ENCODE data around the gene RBKS. TPM values are rescaled to one million over a fixed set of nuclear protein-coding genes. Genes with fewer than 3 reads are reported as not detected.
A peak's percentile ranks its signal among the peaks of the same experiment; 100 is the strongest.

Gene RBKS
- total and polyA plus RNA-seq, 2 donors: 1.3 to 1.7 TPM

DNA sequence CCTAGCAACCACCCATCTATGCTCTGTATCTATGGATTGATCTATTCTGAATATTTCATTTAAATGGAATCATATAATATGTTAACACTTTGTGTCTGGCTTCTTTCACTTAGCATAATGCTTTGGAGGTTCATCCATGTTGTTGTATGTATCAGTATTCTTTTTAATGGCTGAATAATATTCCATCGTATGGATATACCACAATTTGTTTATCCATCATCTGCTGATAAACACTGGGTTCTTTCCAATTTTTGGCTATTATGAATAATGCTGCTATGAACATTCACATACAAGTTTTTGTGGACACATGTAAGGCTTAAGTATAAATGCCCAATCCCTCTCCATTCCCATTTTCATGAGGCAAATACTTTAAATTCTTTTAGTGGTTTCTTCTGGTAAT is 65.8 kb downstream of the RBKS start:
- H3K4me1 ChIP-seq (ENCODE audit: insufficient read depth): no peaks in the 10 kb centered on the region
- no peaks in the 10 kb centered on the region for H3K36me3 ChIP-seq (ENCODE audit: insufficient read depth)
- no peak overlapping the region for H3K4me3 ChIP-seq (ENCODE audit: low read depth, low read length)
- no peak for DNase-seq (ENCODE audit: extremely low spot score)
- no peak overlapping the region for H3K27ac ChIP-seq (ENCODE audit: low read depth)
- 97% methylated on average over 1 of the region's 1 CpG for WGBS

DNA sequence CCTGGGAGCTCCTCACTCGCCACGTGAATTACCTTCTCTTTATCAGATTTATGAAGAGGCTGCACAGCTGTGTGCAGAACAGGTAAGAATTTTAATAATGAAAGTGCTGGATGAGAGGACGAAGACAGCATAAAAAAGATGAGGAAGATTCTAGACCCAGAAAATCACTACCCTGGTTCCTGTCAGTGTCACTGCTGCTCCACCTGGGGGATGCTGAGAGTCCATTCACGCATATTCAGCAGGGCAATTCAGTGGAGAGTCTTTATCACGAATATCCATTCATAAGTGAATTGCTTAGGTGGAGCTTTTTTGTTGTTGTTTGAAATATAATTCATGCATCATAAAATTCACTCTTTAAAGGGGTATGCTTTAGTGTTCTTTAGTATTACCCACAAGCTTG is 66.6 kb downstream of the RBKS start:
- Histone ChIP-seq H3K36me3 (ENCODE audit: insufficient read depth) (no peaks in the 10 kb centered on the region), H3K4me3 (ENCODE audit: low read depth, low read length) (peak overlapping the region; percentile 21), H3K27ac (ENCODE audit: low read depth) (no peak overlapping the region), H3K4me1 (ENCODE audit: insufficient read depth) (no peaks in the 10 kb centered on the region)
- WGBS: 47% methylated on average over 5 of the region's 5 CpGs
- no peak for DNase-seq (ENCODE audit: extremely low spot score)

GRCh38 chr2:27823135-27823534 is 67.1 kb downstream of the RBKS start:
- DNase-seq (ENCODE audit: extremely low spot score): no peak
- H3K36me3 ChIP-seq (ENCODE audit: insufficient read depth): no peaks in the 10 kb centered on the region
- peak overlapping the region; percentile 21 for H3K4me3 ChIP-seq (ENCODE audit: low read depth, low read length)
- 34% methylated on average over 5 of the region's 5 CpGs for WGBS
- no peaks in the 10 kb centered on the region for H3K4me1 ChIP-seq (ENCODE audit: insufficient read depth)
- no peak overlapping the region for H3K27ac ChIP-seq (ENCODE audit: low read depth)

- no peaks in the 10 kb centered on the region for H3K36me3 ChIP-seq (ENCODE audit: insufficient read depth)
- no peak for DNase-seq (ENCODE audit: extremely low spot score)
- no peak overlapping the region for H3K4me3 ChIP-seq (ENCODE audit: low read depth, low read length)
- WGBS: 100% methylated on average over 1 of the region's 1 CpG
- no peaks in the 10 kb centered on the region for H3K4me1 ChIP-seq (ENCODE audit: insufficient read depth)
- no peak overlapping the region for H3K27ac ChIP-seq (ENCODE audit: low read depth)
Measured at GRCh38 chr2:27822049-27822448, 68.1 kb downstream of the RBKS start.

DNA sequence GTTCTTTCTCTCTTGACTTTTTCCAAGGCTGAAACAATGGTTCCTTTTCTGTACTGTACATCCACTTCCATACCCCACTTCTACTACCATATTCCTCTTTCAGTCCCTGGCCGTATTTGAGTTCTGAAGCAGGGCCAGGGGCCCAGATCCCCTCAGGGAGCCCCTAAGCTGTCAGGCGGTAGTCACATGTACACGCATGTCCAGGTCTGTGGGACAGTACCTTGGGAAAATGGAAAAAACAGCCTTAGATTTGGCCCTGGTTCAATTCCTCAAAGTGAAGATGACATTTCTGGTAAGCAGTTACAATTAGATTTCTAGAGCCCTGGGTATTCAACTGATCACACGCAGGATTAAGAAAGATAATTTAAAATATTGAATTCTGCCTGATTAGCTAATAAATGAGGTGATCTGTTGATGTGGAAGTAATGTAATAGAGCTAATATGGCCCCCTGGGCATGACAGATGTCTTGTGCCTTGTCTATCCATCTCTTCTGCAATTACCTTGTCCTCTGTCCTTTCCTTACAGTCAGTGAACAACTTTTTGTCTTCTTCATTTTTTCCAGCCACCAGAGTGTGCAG is 74.2 kb downstream of the RBKS start:
- H3K27ac ChIP-seq (ENCODE audit: low read depth): no peak overlapping the region
- H3K4me3 ChIP-seq (ENCODE audit: low read depth, low read length): no peak overlapping the region
- H3K36me3 ChIP-seq (ENCODE audit: insufficient read depth): no peaks in the 10 kb centered on the region
- WGBS: 94% methylated on average over 4 of the region's 4 CpGs
- H3K4me1 ChIP-seq (ENCODE audit: insufficient read depth): no peaks in the 10 kb centered on the region
- no peak for DNase-seq (ENCODE audit: extremely low spot score)

DNA sequence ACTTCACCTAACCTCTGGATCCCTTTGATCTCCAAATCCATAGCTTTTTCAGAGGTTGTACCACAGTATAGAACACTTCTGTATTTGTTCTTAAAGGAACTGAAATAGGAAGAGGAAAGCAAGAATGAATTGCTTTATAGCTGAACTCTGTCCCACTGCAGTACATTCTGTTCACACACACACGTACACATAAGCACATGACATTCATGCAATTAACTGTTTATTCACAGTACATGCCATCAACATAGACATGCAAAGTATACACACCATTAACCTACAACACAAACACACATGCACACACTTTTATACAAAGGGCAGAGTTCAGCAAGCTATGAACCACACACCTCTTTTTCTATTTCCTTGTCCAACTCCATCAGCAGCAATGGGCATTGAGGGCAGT is 75.4 kb downstream of the RBKS start:
- no peaks in the 10 kb centered on the region for H3K4me1 ChIP-seq (ENCODE audit: insufficient read depth)
- WGBS: 65% methylated on average over 1 of the region's 1 CpG
- no peak for DNase-seq (ENCODE audit: extremely low spot score)
- H3K36me3 ChIP-seq (ENCODE audit: insufficient read depth): no peaks in the 10 kb centered on the region
- no peak overlapping the region for H3K27ac ChIP-seq (ENCODE audit: low read depth)
- H3K4me3 ChIP-seq (ENCODE audit: low read depth, low read length): no peak overlapping the region

DNA sequence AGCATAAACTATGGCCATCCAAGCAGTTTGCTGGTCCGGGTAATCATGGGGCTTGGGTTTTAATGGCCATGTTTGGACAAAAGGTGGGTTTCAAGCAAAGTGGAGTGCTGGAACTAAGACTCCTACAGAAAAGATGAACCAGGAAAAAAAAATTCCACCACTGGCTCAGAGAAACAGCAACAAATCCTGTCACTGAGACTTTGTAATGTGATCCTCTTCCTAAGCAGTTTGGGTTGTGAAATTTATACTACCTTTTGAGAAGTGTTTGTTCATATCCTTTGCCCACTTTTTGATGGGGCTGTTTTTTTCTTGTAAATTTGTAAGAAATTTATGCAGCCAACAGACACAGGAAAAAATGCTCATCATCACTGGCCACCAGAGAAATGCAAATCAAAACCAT is 78.4 kb downstream of the RBKS start:
- WGBS: 97% methylated on average over 1 of the region's 1 CpG
- H3K27ac ChIP-seq (ENCODE audit: low read depth): no peak overlapping the region

GRCh38 chr2:27810455-27810854 is 79.7 kb downstream of the RBKS start:
- no peak for DNase-seq (ENCODE audit: extremely low spot score)
- no peaks in the 10 kb centered on the region for H3K36me3 ChIP-seq (ENCODE audit: insufficient read depth)
- H3K27ac ChIP-seq (ENCODE audit: low read depth): no peak overlapping the region
- no peak overlapping the region for H3K4me3 ChIP-seq (ENCODE audit: low read depth, low read length)
- WGBS: 89% methylated on average over 3 of the region's 3 CpGs
- H3K4me1 ChIP-seq (ENCODE audit: insufficient read depth): no peaks in the 10 kb centered on the region

More for the DNA sequence above, 78.4 kb downstream of the RBKS start:
- DNase-seq (ENCODE audit: extremely low spot score): no peak
- Histone ChIP-seq H3K36me3 (ENCODE audit: insufficient read depth) (no peaks in the 10 kb centered on the region), H3K4me1 (ENCODE audit: insufficient read depth) (no peaks in the 10 kb centered on the region), H3K4me3 (ENCODE audit: low read depth, low read length) (no peak overlapping the region)

DNA sequence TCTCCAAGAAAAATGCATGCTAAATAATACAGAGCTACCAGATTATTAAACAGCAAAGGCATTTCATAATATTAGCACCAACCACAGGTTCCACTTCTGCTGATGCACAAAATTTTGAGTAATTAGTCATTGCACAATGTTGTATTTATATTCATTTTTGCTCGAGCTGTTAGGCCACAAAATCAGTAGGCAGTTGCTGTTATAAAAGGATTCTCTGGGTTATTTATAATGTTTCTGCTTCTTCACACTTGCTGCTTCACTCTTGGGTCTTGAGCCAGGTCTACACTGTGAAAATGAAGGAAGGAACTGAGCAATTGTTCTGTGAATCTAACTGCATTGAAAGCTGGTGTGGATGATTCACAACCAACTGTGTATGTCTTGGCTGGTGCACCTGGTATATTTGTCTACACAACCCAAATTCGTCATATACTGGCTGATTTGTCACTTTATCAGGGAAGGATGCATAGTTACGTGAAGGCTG is 80.4 kb downstream of the RBKS start:
- Histone ChIP-seq H3K4me1 (ENCODE audit: insufficient read depth) (no peaks in the 10 kb centered on the region), H3K4me3 (ENCODE audit: low read depth, low read length) (no peak overlapping the region), H3K36me3 (ENCODE audit: insufficient read depth) (no peaks in the 10 kb centered on the region), H3K27ac (ENCODE audit: low read depth) (no peak overlapping the region)
- no peak for DNase-seq (ENCODE audit: extremely low spot score)
- WGBS: 61% methylated on average over 3 of the region's 3 CpGs

DNA sequence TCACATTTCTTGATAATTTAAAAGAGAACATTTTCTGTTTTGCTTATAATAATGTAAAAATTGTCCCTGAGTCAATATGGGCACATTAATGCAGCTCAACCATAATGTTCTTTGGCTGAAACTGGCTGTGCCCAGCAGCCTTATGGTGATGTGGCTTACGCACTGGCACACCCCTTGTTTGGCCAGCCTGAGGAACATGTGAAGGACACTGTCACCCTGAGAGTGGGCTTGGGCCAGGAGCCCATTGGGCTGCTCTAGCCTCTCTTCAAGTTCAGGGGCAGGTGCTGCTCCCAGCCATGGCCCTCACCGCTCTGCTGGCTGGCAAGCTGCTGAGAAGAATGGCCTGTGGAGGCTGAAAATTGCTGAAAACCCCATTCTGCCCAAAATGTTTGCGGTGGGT is 81.2 kb downstream of the RBKS start:
- Histone ChIP-seq H3K36me3 (ENCODE audit: insufficient read depth) (no peaks in the 10 kb centered on the region), H3K4me3 (ENCODE audit: low read depth, low read length) (no peak overlapping the region), H3K27ac (ENCODE audit: low read depth) (no peak overlapping the region), H3K4me1 (ENCODE audit: insufficient read depth) (no peaks in the 10 kb centered on the region)
- DNase-seq (ENCODE audit: extremely low spot score): no peak
- 96% methylated on average over 3 of the region's 3 CpGs for WGBS

DNA sequence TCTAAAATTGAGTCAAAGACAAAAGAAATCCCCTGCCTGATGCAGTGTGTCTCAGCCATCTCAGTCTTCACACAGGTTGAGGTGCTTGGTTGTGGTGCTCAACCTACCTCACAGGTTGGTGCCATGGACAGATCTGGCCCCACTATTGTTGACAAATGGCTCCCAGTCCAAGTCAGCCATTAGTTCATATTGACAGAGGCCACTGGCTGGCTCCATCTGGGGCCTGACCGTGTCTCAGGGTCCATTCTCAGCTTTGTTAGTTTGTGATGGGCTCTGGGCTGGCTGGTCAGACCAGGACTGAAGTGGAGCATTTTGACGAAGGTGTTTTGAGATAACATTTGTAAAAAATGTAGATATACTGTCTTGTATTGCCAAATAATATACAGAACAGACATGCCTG is 81.8 kb downstream of the RBKS start:
- 92% methylated on average over 2 of the region's 2 CpGs for WGBS
- H3K4me1 ChIP-seq (ENCODE audit: insufficient read depth): no peaks in the 10 kb centered on the region
- no peak overlapping the region for H3K4me3 ChIP-seq (ENCODE audit: low read depth, low read length)
- no peak for DNase-seq (ENCODE audit: extremely low spot score)
- H3K27ac ChIP-seq (ENCODE audit: low read depth): no peak overlapping the region
- H3K36me3 ChIP-seq (ENCODE audit: insufficient read depth): no peaks in the 10 kb centered on the region

DNA sequence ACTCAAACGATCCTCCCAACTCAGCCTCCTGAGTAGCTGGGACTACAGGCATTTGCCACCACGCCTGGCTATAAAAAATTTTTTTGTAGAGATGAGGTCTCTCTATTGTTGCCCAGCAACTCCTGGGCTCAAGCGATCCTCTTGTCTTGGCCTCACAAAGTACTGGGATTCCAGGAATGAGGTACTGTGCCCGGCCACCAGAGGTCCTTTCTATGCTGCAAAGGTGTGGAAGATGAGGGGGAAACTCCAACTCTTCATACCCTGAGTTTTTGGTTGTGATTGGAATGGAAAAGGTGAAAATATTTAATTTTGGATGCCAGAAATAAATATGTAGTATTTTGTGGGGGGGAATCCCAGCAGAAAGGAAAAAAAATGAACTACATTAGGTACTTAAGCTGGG is 82.7 kb downstream of the RBKS start:
- DNase-seq (ENCODE audit: extremely low spot score): no peak
- H3K4me1 ChIP-seq (ENCODE audit: insufficient read depth): no peaks in the 10 kb centered on the region

GRCh38 chr2:27806311-27807059 is 83.7 kb downstream of the RBKS start:
- no peak for DNase-seq (ENCODE audit: extremely low spot score)
- WGBS: 94% methylated on average over 5 of the region's 5 CpGs

More for the DNA sequence above, 82.7 kb downstream of the RBKS start:
- WGBS: 80% methylated on average over 4 of the region's 4 CpGs
- Histone ChIP-seq H3K4me3 (ENCODE audit: low read depth, low read length) (no peak overlapping the region), H3K36me3 (ENCODE audit: insufficient read depth) (no peaks in the 10 kb centered on the region), H3K27ac (ENCODE audit: low read depth) (no peak overlapping the region)

DNA sequence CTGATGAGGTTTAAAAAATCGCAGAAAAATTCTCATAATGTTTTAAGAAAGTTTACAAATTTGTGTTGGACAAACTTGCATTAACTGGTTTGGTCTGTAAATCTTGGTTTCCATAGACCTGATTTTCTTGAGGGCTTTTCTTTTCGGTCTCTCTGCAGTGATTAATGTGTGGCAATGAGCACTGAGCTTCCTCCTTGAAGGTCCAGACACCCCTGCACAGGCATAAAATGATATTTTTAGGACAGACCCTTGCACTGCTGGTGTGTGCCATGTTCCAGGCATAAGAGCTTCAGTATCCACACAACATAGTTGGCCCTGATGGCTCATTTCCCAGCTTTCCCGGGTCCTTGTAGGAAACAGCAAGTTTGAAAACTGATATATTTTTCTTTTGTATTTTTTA is 85.0 kb downstream of the RBKS start:
- Histone ChIP-seq H3K36me3 (ENCODE audit: insufficient read depth) (no peaks in the 10 kb centered on the region), H3K4me3 (ENCODE audit: low read depth, low read length) (no peak overlapping the region), H3K4me1 (ENCODE audit: insufficient read depth) (no peaks in the 10 kb centered on the region), H3K27ac (ENCODE audit: low read depth) (no peak overlapping the region)
- 70% methylated on average over 3 of the region's 3 CpGs for WGBS
- DNase-seq (ENCODE audit: extremely low spot score): no peak

More at GRCh38 chr2:27806311-27807059, 83.7 kb downstream of the RBKS start:
- Histone ChIP-seq H3K36me3 (ENCODE audit: insufficient read depth) (no peaks in the 10 kb centered on the region), H3K4me3 (ENCODE audit: low read depth, low read length) (no peak overlapping the region), H3K27ac (ENCODE audit: low read depth) (no peak overlapping the region), H3K4me1 (ENCODE audit: insufficient read depth) (no peaks in the 10 kb centered on the region)
